ENCODE results near the gene ANG. TPM values are rescaled to one million over a fixed set of nuclear protein-coding genes. Genes with fewer than 3 reads are reported as not detected.

The ANG gene
- total RNA-seq, 1 experiment from 2014 or later, result 5.8 TPM

DNA sequence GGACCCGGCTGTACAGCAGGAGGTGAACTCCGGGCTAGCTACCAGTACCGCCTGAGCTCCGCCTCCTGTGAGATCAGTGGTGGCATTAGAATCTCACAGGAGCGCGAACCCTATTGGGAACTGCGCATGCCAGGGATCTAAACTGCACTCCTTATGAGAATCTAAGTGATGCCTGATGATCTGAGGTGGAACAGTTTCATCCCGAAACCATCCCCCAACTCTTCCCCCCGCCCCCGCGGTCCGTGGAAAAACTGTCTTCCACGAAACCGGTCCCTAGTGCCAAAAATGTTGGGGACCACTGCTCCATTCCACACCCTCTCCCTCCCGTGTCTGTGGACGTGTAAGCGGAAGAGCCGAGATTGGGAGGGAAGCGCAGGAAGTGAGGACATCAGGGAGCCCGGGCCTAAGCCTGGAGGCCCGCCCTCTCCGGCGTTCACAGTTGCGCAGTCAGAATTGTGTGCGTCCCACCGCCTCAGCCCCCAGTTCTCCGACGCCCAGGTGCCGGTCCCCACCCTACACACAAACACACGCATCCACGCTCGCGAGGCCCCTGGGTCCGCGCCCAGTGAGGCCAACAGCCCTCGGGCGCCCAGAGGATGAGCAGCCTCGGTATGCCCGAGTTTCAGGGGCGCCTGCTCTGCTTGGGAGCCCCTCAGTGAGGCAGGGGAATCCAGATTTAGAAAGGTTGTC, 6.0 kb upstream of the ANG start:
- Histone ChIP-seq H3K4me3 (replicated peaks in 1 of 2; ENCODE audit: low read depth in 1 of 2, low read length in 2 of 2) (peak overlapping the region; percentile 65 to 72), H3K79me2 (ENCODE audit: insufficient read depth, low read length) (no peaks in the 10 kb centered on the region), H3K27me3 (ENCODE audit: insufficient read depth, low read length) (no peaks in the 10 kb centered on the region), H4K20me1 (ENCODE audit: insufficient read depth) (no peaks in the 10 kb centered on the region), H3K27ac (ENCODE audit: low read depth, low read length) (peak overlapping the region; percentile 97), H3K4me1 (ENCODE audit: control insufficient read depth in 1 of 2, insufficient read depth in 2 of 2, low read length in 2 of 2) (peaks cover 27 to 64% of the 10 kb centered on the region in 2 experiments), H3K9ac (ENCODE audit: low read length) (peak overlapping the region; percentile 74), H3K4me2 (ENCODE audit: low read length) (peak overlapping the region; percentile 96), H3K36me3 (ENCODE audit: control insufficient read depth in 1 of 2, insufficient read depth in 2 of 2, low read length in 2 of 2) (no peaks in the 10 kb centered on the region), H3K9me2 (ENCODE audit: insufficient read depth) (no peaks in the 10 kb centered on the region), H3K9me3 (ENCODE audit: control insufficient read depth in 1 of 2, insufficient read depth in 1 of 2, low read depth in 1 of 2, low read length in 2 of 2) (no peaks in the 10 kb centered on the region), H2AFZ (ENCODE audit: low read depth, low read length, poor library complexity, severe bottlenecking) (peak overlapping the region; percentile 89)
- ATAC-seq (peak; percentile 61), DNase-seq (ENCODE audit: low read depth, low spot score) (peak; percentile 88)
- TF ChIP-seq POLR2AphosphoS5 (IDR thresholded peaks at IDR 0.05; ENCODE audit: low read depth, low read length), result peak; percentile 69
- TF ChIP-seq CEBPB (IDR thresholded peaks at IDR 0.05; ENCODE audit: low read depth), result no peak
- TF ChIP-seq YY1 (IDR thresholded peaks at IDR 0.05; ENCODE audit: extremely low read depth, insufficient replicate concordance, low read depth, low read length), result no peak
- TF ChIP-seq CTCF (IDR thresholded peaks at IDR 0.05 in 2 of 3, conservative IDR thresholded peaks at IDR 0.05 in 1 of 3; ENCODE audit: borderline replicate concordance in 1 of 3, insufficient read depth in 1 of 3, low read depth in 2 of 3, low read length in 2 of 3), result 0 out of 6 replicates have a peak, but pooled peaks of 1 of the 3 experiments have one; percentile 7
- TF ChIP-seq POLR2A (IDR thresholded peaks at IDR 0.05; ENCODE audit: borderline replicate concordance, extremely low read depth, insufficient read depth, insufficient read length), result peak; percentile 13
- TF ChIP-seq MAX (IDR thresholded peaks at IDR 0.05), result no peak
- no peak for TF ChIP-seq ZNF274 (IDR thresholded peaks at IDR 0.05; ENCODE audit: low read depth, low read length)
- BruUV-seq (replicated peaks), result no TSS peak
- intact Hi-C loops (cut with micrococcal nuclease), result loop anchor here (1.0 to 5.0 kb wide), 5 partner anchors 51 to 305 kb away; partner anchors contain the start of genes METTL17 and PNP
- CTCF ChIA-PET, result interaction anchor here (0.9 to 6.1 kb wide), 8 partner anchors 9 to 357 kb away, joined by 4 to 59 read pairs (median 14); no protein-coding TSS in a partner anchor
- RAD21 ChIA-PET (ENCODE audit: low non-redundant PET in 1 of 2, low total read pairs in 2 of 2, uncharacterized antibody in 2 of 2, unreplicated experiment in 2 of 2), result interaction anchor here (0.8 to 1.1 kb wide), 4 partner anchors 20 to 70 kb away, joined by 3 to 4 read pairs (median 3); no protein-coding TSS in a partner anchor
- POLR2A ChIA-PET, result interaction anchor here (0.8 to 6.1 kb wide), 10 partner anchors 10 to 339 kb away, joined by 3 to 47 read pairs (median 8); partner anchors contain the start of gene PARP2
